ENCODE measurements around the gene CCDC102A. TPM values are rescaled to one million over a fixed set of nuclear protein-coding genes. Genes with fewer than 3 reads are reported as not detected.

CCDC102A gene
- total and polyA plus RNA-seq, 2 of the 13 experiments (the other 11 are each of a cell fraction or from before 2014, with no cell fraction given) = 2.1 to 2.8 TPM

- TF ChIP-seq ZNF343 (CRISPR knock-in tag; IDR thresholded peaks at IDR 0.05) = no peak
- TF ChIP-seq, protein P1, sequence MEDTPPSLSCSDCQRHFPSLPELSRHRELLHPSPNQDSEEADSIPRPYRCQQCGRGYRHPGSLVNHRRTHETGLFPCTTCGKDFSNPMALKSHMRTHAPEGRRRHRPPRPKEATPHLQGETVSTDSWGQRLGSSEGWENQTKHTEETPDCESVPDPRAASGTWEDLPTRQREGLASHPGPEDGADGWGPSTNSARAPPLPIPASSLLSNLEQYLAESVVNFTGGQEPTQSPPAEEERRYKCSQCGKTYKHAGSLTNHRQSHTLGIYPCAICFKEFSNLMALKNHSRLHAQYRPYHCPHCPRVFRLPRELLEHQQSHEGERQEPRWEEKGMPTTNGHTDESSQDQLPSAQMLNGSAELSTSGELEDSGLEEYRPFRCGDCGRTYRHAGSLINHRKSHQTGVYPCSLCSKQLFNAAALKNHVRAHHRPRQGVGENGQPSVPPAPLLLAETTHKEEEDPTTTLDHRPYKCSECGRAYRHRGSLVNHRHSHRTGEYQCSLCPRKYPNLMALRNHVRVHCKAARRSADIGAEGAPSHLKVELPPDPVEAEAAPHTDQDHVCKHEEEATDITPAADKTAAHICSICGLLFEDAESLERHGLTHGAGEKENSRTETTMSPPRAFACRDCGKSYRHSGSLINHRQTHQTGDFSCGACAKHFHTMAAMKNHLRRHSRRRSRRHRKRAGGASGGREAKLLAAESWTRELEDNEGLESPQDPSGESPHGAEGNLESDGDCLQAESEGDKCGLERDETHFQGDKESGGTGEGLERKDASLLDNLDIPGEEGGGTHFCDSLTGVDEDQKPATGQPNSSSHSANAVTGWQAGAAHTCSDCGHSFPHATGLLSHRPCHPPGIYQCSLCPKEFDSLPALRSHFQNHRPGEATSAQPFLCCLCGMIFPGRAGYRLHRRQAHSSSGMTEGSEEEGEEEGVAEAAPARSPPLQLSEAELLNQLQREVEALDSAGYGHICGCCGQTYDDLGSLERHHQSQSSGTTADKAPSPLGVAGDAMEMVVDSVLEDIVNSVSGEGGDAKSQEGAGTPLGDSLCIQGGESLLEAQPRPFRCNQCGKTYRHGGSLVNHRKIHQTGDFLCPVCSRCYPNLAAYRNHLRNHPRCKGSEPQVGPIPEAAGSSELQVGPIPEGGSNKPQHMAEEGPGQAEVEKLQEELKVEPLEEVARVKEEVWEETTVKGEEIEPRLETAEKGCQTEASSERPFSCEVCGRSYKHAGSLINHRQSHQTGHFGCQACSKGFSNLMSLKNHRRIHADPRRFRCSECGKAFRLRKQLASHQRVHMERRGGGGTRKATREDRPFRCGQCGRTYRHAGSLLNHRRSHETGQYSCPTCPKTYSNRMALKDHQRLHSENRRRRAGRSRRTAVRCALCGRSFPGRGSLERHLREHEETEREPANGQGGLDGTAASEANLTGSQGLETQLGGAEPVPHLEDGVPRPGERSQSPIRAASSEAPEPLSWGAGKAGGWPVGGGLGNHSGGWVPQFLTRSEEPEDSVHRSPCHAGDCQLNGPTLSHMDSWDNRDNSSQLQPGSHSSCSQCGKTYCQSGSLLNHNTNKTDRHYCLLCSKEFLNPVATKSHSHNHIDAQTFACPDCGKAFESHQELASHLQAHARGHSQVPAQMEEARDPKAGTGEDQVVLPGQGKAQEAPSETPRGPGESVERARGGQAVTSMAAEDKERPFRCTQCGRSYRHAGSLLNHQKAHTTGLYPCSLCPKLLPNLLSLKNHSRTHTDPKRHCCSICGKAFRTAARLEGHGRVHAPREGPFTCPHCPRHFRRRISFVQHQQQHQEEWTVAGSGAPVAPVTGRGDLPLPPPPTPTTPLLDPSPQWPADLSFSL (CRISPR knock-in tag; IDR thresholded peaks at IDR 0.05) = no peak
Measured at GRCh38 chr16:57559072-57559790, 22.9 kb upstream of the CCDC102A start (continued).

- Histone ChIP-seq H3K79me2 (ENCODE audit: insufficient read depth, low read length) (no peaks in the 10 kb centered on the region), H3K4me1 (ENCODE audit: insufficient read depth, low read length) (no peaks in the 10 kb centered on the region), H3K27me3 (ENCODE audit: control insufficient read depth in 1 of 2, insufficient read depth in 2 of 2, low read length in 2 of 2) (peaks cover 3 to 4% of the 10 kb centered on the region in 2 experiments; a peak in 1 of 5 replicates), H3K36me3 (replicated peaks in 1 of 2; ENCODE audit: control insufficient read depth in 1 of 2, insufficient read depth in 2 of 2, low read length in 2 of 2) (no peaks in the 10 kb centered on the region), H3K4me2 (ENCODE audit: low read depth, low read length) (no peak overlapping the region), H2AFZ (ENCODE audit: low read length) (no peak overlapping the region), H3K27ac (ENCODE audit: extremely low read length, insufficient read depth, low read length) (no peak overlapping the region), H4K20me1 (ENCODE audit: insufficient read depth, low read length) (no peaks in the 10 kb centered on the region), H3K9me3 (ENCODE audit: low read length) (no peaks in the 10 kb centered on the region), H3K4me3 (replicated peaks in 1 of 3; ENCODE audit: insufficient read depth in 1 of 3, low read depth in 2 of 3, low read length in 3 of 3) (no peak overlapping the region), H3K9ac (ENCODE audit: insufficient read depth, low read depth, low read length) (no peak overlapping the region)
- 22% methylated on average over 8 of the region's 8 CpGs for WGBS (ENCODE audit: low lambda C conversion rate)
- no peak for ATAC-seq
- BruUV-seq (replicated peaks) = no TSS peak
- CTCF ChIA-PET (ENCODE audit: low intra/inter-chr PET ratio, low total read pairs) = no interaction called here
- in situ Hi-C loops (cut with HindIII; ENCODE audit: extremely low pct_ligation_motif_present, low pct_unique_long_range_greater_than_20kb) (no loop called here), intact Hi-C loops (cut with micrococcal nuclease; ENCODE audit: unreplicated experiment) (no loop called here)
- no peak for FAIRE-seq
- POLR2A ChIA-PET = no interaction called here
- no peak for DNase-seq (ENCODE audit: low spot score)
- TF ChIP-seq RCOR2 (CRISPR knock-in tag; IDR thresholded peaks at IDR 0.05) (no peak), DNMT1 (CRISPR knock-in tag; IDR thresholded peaks at IDR 0.05) (no peak), NBN (conservative IDR thresholded peaks at IDR 0.05) (no peak), DMTF1 (CRISPR knock-in tag; IDR thresholded peaks at IDR 0.05) (no peak), MLXIP (CRISPR knock-in tag; IDR thresholded peaks at IDR 0.05; ENCODE audit: borderline replicate concordance) (no peak), ZNF17 (CRISPR knock-in tag; IDR thresholded peaks at IDR 0.05) (no peak)
Measured at GRCh38 chr16:57556941-57557541, 20.7 kb upstream of the CCDC102A start.

Data from HepG2 (cell line).